BJ (cell line): Measurements from ENCODE around the gene TMEM92. TPM values are rescaled to one million over a fixed set of nuclear protein-coding genes. Genes with fewer than 3 reads are reported as not detected.

Experiments
- CTCF ChIA-PET: fragments of 350-600 bp; formaldehyde crosslinking; extraction: SDS; loops from one replicate; lab custom pipeline; 2021; ENCODE audit warnings: antibody characterized with exemption, inconsistent platforms; lab: Yijun Ruan, JAX
- POLR2A ChIA-PET: fragments of 300-600 bp; sonication (Branson Sonifier 250); formaldehyde crosslinking; extraction: SDS; loops from one replicate; lab custom pipeline; 2021; ENCODE audit warnings: antibody characterized with exemption; lab: Charles Lee
- DNase-seq: peaks from one replicate; pipeline ENCODE4 v3.0.0-alpha.2; 2011; ENCODE audit warnings: low read depth
- H3K27me3 ChIP-seq: 2 replicates; pipeline ENCODE4 v1.6.0; 2011; ENCODE audit warnings: low read length; ENCODE audit not compliant: control insufficient read depth, insufficient read depth
- H3K36me3 ChIP-seq: 2 replicates; pipeline ENCODE4 v1.5.1; 2011; ENCODE audit warnings: low read length; ENCODE audit not compliant: control insufficient read depth, insufficient read depth
- H3K4me3 ChIP-seq: 2 replicates; pipeline ENCODE4 v1.5.1; 2011; ENCODE audit warnings: low read depth, mild to moderate bottlenecking, control low read depth, low read length
- polyA plus RNA-seq: library from polyadenylated mRNA; depleted of rRNA; stranded (reverse); fragments of >200 nt; gene quantifications from 2 replicates; pipeline ENCODE4 v1.2.3, GENCODE V29; 2011
- TF ChIP-seq, protein P1 (sequence below): IDR thresholded peaks from 2 replicates; pipeline ENCODE4 v1.5.1; 2011; ENCODE audit warnings: low read depth, mild to moderate bottlenecking, control low read depth, inconsistent platforms, low read length, moderate library complexity; ENCODE audit not compliant: insufficient read depth

Gene TMEM92
- polyA plus RNA-seq, 1 experiment: 0.67 TPM

DNA sequence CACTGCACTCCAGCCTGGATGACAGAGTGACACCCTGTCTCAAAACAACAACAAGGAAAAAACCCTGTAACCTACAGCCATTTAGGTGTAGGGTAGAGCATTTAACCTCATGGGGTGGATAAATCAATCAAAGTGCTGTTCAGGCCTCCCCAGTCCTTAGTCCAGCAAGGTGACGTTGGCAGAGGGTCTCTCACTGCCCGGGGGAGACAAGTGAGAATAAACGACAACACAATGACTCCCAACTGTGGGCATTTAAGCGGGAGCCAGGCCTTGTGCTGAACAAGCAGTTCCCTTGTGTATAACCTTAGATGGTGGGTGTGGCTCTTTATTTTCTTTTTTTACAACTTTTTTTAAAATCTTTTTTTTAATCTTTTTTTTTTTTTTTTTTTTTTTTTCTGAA is 29.3 kb downstream of the TMEM92 start:
- peaks cover 1% of the 10 kb centered on the region; the same call in 1 of the 2 replicates for H3K27me3 ChIP-seq
- ChIA-PET CTCF (interaction anchor here (1.3 to 2.9 kb wide), 2 partner anchors 134 to 189 kb away, joined by 4 to 11 read pairs; no protein-coding TSS in a partner anchor), POLR2A (no interaction called here)
- H3K36me3 ChIP-seq: no peaks in the 10 kb centered on the region
- TF ChIP-seq, protein P1, sequence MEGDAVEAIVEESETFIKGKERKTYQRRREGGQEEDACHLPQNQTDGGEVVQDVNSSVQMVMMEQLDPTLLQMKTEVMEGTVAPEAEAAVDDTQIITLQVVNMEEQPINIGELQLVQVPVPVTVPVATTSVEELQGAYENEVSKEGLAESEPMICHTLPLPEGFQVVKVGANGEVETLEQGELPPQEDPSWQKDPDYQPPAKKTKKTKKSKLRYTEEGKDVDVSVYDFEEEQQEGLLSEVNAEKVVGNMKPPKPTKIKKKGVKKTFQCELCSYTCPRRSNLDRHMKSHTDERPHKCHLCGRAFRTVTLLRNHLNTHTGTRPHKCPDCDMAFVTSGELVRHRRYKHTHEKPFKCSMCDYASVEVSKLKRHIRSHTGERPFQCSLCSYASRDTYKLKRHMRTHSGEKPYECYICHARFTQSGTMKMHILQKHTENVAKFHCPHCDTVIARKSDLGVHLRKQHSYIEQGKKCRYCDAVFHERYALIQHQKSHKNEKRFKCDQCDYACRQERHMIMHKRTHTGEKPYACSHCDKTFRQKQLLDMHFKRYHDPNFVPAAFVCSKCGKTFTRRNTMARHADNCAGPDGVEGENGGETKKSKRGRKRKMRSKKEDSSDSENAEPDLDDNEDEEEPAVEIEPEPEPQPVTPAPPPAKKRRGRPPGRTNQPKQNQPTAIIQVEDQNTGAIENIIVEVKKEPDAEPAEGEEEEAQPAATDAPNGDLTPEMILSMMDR: no peak
- H3K4me3 ChIP-seq: no peak overlapping the region
- no peak for DNase-seq

DNA sequence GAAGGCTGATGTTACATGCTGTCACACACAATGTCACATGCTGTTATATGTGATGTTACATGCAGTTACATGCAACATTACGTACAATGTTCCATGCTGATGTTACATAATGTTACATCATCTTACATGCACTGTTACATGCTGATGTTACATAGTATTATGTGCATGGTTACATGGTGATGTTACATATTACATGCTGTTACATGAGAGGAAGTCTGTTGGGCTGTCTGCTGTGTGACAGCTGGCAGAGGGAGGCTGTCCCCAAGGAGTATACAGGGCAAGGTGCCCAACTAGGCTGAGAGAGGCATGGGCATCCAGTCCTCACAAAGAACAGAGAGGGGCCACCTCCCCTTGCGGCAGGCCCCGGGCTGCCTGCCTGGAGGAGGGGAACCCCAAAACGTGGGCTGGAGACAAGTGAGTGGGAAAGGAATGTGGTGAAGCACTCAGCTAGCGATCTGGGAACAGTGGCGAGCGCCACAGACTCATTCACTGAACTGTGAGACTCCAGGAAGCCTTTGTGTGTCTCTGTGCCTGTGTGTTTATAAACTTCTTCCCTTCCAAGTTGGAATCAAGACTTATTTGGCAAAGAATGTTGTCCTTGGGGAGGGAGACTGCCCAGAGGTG is 30.6 kb downstream of the TMEM92 start:
- TF ChIP-seq, protein P1: no peak
- CTCF ChIA-PET: interaction anchor here (1.3 to 1.6 kb wide), 3 partner anchors 58 to 190 kb away, joined by 3 to 8 read pairs (median 4); no protein-coding TSS in a partner anchor
- peaks cover 1% of the 10 kb centered on the region; the same call in 1 of the 2 replicates for H3K27me3 ChIP-seq
- DNase-seq: no peak
- POLR2A ChIA-PET: no interaction called here
- H3K36me3 ChIP-seq: no peaks in the 10 kb centered on the region
- no peak overlapping the region for H3K4me3 ChIP-seq

DNA sequence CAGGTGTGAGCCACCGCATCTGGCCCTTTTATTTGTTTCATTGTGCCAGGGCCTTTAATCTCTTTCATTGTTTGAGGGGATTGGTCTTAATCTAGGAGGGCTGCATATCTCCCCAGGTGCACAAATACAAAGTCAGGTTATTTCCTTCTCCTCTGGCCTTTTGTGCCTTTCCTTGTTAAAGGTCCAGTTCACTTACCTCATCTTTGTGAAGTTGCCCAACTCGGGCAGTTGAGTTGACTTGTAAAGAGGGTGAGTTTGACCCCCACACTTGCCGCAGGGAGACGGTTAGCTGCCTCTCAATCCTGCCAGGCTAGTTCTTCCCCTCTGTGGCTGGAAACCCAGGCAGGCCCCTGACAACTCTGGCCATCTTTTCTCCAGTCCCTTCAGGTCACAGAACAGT is 33.4 kb downstream of the TMEM92 start:
- no peaks in the 10 kb centered on the region for H3K36me3 ChIP-seq
- POLR2A ChIA-PET: interaction anchor here (1.0 kb wide), 1 partner anchor 10 kb away, joined by 3 read pairs; no protein-coding TSS in a partner anchor
- TF ChIP-seq, protein P1: no peak
- CTCF ChIA-PET: interaction anchor here (1.5 to 3.6 kb wide), 7 partner anchors 9 to 221 kb away, joined by 3 to 16 read pairs (median 5); no protein-coding TSS in a partner anchor
- no peak for DNase-seq
- H3K4me3 ChIP-seq: no peak overlapping the region
- H3K27me3 ChIP-seq: peaks cover 5% of the 10 kb centered on the region

DNA sequence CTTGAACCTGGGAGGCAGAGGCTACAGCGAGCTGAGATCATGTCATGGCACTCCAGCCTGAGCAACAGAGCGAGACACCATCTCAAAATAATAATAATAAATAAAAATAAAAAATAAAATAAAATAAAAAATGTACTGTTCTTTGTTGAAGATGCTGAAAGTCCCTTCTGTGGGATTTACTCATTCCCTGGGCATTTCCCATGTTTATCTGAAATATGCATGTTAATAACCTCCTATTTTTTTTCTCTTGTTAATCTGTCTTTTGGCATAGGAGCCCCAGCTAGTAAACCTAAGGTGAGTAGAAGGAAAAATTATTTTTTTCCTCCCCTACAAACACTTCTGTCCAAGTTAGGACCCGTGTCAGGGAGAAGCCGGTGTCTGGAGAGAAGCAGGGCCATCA is 34.4 kb downstream of the TMEM92 start:
- TF ChIP-seq, protein P1: no peak
- POLR2A ChIA-PET: no interaction called here
- CTCF ChIA-PET: interaction anchor here (1.0 to 3.6 kb wide), 9 partner anchors 8 to 222 kb away, joined by 3 to 16 read pairs (median 4); no protein-coding TSS in a partner anchor
- no peak overlapping the region for H3K4me3 ChIP-seq
- peaks cover 10% of the 10 kb centered on the region for H3K27me3 ChIP-seq
- no peak for DNase-seq
- H3K36me3 ChIP-seq: no peaks in the 10 kb centered on the region

DNA sequence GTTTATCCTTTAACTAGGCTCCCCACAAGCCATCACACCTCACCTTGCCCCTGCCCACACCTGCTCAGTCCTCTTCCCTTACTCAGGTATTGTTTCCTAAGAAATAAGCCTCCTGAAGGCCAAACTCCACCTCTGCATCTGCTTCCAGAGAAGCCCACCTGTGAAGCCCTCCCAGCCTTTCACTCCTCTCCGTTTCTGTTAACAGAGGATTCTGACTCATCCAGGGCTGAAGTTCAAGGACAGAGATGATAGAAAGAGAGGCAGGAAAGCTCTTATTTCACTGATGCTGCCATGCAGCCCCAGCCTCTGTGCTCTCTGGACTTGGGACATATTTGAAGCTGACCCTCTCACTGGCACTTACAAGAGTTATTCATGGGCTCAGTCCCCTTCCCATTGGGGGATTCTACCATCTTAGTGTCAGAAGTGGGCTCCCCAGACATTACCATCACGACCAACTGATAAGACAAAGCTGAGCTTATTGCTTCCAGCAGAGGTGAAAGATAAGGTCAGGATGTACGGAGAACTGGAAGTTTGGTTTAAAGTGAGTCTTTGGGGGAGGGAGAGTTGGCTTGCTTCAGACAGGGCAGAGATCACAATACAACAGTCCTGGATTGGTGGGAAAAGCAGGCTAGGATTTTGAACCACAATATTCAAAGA is 36.3 kb downstream of the TMEM92 start:
- ChIA-PET CTCF (interaction anchor here (2.7 to 3.6 kb wide), 2 partner anchors 13 to 141 kb away, joined by 10 to 16 read pairs; no protein-coding TSS in a partner anchor), POLR2A (no interaction called here)
- Histone ChIP-seq H3K4me3 (no peak overlapping the region), H3K27me3 (peaks cover 11% of the 10 kb centered on the region), H3K36me3 (no peaks in the 10 kb centered on the region)
- no peak for DNase-seq
- TF ChIP-seq, protein P1: no peak
